ENCODE measurements around the gene UPK1A. TPM values are rescaled to one million over a fixed set of nuclear protein-coding genes. Genes with fewer than 3 reads are reported as not detected.

The UPK1A gene
- total RNA-seq, 1 donor from 2014 or later = 0.65 TPM

DNA sequence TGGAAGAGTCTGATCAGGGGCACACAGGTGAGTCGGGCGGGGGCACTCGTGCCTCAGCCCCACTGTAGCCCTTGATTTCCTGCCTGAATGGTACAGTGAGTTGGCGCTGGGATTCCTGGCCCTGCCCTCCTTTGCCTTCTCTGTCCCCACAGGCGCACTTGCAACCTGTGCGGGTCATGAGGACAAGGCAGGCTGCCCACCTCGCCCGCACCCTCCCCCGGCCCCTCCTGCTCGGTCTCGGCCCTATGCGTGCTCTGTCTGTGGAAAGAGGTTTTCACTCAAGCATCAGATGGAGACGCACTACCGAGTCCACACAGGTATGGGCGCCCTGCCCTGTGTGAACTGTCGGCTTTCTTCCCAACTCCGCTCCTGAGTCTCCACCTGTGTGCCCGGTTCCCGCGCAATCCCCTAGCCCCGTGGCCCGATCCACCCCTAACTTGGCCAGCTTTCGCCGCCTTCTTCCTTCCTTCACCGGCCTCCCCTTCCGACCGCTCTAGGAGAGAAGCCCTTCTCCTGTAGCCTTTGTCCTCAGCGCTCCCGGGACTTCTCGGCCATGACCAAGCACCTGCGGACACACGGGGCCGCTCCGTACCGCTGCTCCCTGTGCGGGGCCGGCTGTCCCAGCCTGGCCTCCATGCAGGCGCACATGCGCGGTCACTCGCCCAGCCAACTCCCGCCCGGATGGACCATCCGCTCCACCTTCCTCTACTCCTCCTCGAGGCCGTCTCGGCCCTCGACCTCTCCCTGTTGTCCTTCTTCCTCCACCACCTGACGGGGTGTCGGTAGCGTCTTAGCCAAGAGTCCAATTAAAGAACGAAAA lies 49.9 kb downstream of the UPK1A start:
- Mint-ChIP-seq H3K4me3 (ENCODE audit: unreplicated experiment) (peak overlapping the region; percentile 96), H3K4me1 (ENCODE audit: low read depth) (peaks cover 29% of the 10 kb centered on the region), H3K9me3 (ENCODE audit: low read depth) (no peaks in the 10 kb centered on the region), H3K27me3 (ENCODE audit: low read depth) (no peaks in the 10 kb centered on the region), H3K36me3 (ENCODE audit: low read depth) (peaks cover 2% of the 10 kb centered on the region), H3K27ac (ENCODE audit: unreplicated experiment) (peak overlapping the region; percentile 97)
- TF ChIP-seq, protein P1, sequence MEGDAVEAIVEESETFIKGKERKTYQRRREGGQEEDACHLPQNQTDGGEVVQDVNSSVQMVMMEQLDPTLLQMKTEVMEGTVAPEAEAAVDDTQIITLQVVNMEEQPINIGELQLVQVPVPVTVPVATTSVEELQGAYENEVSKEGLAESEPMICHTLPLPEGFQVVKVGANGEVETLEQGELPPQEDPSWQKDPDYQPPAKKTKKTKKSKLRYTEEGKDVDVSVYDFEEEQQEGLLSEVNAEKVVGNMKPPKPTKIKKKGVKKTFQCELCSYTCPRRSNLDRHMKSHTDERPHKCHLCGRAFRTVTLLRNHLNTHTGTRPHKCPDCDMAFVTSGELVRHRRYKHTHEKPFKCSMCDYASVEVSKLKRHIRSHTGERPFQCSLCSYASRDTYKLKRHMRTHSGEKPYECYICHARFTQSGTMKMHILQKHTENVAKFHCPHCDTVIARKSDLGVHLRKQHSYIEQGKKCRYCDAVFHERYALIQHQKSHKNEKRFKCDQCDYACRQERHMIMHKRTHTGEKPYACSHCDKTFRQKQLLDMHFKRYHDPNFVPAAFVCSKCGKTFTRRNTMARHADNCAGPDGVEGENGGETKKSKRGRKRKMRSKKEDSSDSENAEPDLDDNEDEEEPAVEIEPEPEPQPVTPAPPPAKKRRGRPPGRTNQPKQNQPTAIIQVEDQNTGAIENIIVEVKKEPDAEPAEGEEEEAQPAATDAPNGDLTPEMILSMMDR (IDR thresholded peaks at IDR 0.05) = no peak
- DNase-seq (ENCODE audit: low spot score) = peak; percentile 94

DNA sequence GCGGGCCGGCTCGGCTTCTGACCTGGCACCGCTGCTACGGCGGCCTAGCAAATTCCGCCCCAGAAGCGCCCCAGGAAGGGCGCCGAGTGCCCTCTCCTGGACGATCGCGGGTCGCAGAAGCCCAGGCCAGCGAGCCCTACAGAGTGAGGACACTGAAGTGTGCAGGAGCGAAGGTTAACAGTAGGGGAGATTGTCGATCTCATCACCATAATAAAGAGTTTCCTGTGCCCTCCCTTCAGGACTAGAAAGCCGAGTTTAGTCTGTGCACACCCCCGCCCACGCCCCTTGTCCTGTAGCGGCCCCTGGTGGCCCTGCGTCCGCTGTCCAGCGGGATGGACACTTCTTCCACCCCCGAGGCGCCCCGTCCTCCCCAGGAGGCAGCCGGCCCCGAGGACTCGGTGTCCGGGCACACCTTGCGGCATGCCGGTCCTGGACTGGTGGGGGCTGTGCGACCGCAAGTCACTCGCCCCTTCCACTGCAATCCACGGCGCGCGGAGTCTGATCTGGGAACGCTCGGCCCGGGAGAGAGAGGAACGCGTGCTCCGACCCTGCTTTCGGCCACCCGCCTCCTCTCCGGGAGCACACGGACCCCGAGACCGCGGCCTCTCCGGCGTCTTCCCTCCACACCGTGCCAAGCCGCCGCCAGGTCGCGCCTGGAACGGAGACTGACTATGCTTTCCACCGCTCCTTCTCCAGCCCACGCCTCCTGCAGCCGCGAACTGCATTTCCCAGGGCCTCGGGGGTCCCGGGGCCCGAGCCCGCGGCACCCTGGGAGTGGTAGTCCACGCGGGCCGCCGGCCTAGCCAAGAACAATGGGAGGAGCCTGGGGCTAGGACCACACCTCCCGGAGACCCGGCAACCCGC lies 50.7 kb downstream of the UPK1A start:
- Mint-ChIP-seq H3K27ac (ENCODE audit: unreplicated experiment) (peak overlapping the region; percentile 97), H3K9me3 (ENCODE audit: low read depth) (no peaks in the 10 kb centered on the region), H3K36me3 (ENCODE audit: low read depth) (peaks cover 3% of the 10 kb centered on the region), H3K4me1 (ENCODE audit: low read depth) (peaks cover 26% of the 10 kb centered on the region), H3K4me3 (ENCODE audit: unreplicated experiment) (peak overlapping the region; percentile 96), H3K27me3 (ENCODE audit: low read depth) (no peaks in the 10 kb centered on the region)
- peak; percentile 98 for DNase-seq (ENCODE audit: low spot score)
- TF ChIP-seq, protein P1 (IDR thresholded peaks at IDR 0.05) = peak; percentile 100

DNA sequence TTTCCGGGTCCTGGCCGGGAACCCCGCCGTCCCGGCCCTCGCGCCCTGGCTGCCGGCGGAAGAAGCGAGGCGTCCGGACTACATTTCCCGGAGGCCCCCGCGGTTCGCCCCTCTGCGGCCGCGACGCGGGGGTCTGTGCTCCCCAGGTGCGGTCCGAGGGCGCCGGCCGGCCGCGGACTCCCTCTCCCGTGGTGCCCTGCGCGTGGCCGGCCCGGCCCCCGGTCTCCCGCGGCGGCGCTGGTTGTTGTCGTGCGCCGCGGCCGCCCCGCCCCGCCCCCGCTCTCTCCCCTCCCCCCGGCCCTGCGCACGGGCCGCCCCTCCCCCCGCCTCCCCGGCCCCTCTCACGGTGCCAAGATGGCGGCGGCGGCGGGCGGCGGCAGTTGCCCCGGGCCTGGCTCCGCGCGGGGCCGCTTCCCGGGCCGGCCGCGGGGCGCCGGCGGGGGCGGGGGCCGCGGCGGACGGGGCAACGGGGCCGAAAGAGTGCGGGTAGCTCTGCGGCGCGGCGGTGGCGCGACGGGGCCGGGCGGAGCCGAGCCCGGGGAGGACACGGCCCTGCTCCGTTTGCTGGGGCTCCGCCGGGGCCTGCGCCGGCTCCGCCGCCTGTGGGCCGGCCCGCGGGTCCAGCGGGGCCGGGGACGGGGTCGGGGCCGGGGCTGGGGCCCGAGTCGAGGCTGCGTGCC lies 51.5 kb downstream of the UPK1A start, which contains the start of gene KMT2B:
TSS of gene KMT2B (plus strand) at position 339 of the 680 bp plus-strand sequence. CDS start at position 355, 16 bp downstream.
- DNase-seq (ENCODE audit: low spot score) = no peak
- H3K4me1 Mint-ChIP-seq (ENCODE audit: low read depth) = peaks cover 26% of the 10 kb centered on the region
- H3K27ac Mint-ChIP-seq (ENCODE audit: unreplicated experiment) = peak within 1 kb of the TSS; percentile 97
- H3K27me3 Mint-ChIP-seq (ENCODE audit: low read depth) = no peaks in the 10 kb centered on the region
- H3K9me3 Mint-ChIP-seq (ENCODE audit: low read depth) = no peaks in the 10 kb centered on the region
- TF ChIP-seq, protein P1 (IDR thresholded peaks at IDR 0.05) = no peak
- peaks cover 8% of the 10 kb centered on the region for H3K36me3 Mint-ChIP-seq (ENCODE audit: low read depth)
- H3K4me3 Mint-ChIP-seq (ENCODE audit: unreplicated experiment) = peak within 1 kb of the TSS; percentile 96

DNA sequence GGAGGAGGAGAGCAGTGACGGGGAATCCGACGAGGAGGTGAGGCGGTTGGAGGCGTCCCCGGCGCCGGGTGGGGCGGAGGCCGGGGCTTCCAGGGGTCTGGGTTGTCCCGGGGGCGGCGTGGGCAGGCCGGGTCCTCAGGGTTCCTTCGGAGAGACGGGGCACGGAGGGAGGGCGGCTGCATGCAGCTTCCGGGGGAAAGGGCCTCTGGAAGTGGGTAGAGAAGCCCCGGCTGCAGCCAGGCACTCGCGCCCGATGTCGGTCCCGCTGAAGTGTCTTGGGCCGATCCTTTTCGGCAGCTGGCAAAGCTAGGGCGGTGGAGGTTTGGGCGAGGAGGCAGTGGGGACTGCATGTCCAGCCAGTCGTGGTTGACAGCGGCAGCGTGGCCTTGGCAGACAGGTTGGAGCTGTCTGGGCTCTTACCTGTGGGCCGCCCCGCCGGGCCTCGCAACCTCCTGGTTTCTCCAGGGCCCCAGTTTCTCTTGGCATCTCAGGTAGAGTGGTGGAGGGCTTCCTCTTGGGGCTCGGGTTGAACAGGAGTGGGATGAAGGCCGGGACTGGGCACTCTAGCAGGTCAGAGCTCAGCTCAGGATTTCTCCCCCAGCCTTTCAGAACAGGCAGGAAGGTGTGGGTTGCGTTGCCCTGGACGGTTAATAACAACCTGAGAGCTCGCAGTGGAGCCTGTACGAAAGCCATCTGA lies 52.2 kb downstream of the UPK1A start:
- DNase-seq (ENCODE audit: low spot score) = peak; percentile 92
- Mint-ChIP-seq H3K9me3 (ENCODE audit: low read depth) (no peaks in the 10 kb centered on the region), H3K4me3 (ENCODE audit: unreplicated experiment) (peak overlapping the region; percentile 83), H3K4me1 (ENCODE audit: low read depth) (peaks cover 26% of the 10 kb centered on the region), H3K27me3 (ENCODE audit: low read depth) (no peaks in the 10 kb centered on the region), H3K36me3 (ENCODE audit: low read depth) (peaks cover 13% of the 10 kb centered on the region), H3K27ac (ENCODE audit: unreplicated experiment) (peak overlapping the region; percentile 74)
- TF ChIP-seq, protein P1 (IDR thresholded peaks at IDR 0.05) = no peak

Data from chondrocyte (in vitro differentiated cells).